Measurements from ENCODE around the gene GRIK4.

- TF ChIP-seq POLR2A (IDR thresholded peaks at IDR 0.05; ENCODE audit: low read depth, low read length) (no peak), POLR2AphosphoS5 (IDR thresholded peaks at IDR 0.05; ENCODE audit: low read depth, low read length) (no peak)
Observed at GRCh38 chr11:120603071-120603470, 91.5 kb downstream of the GRIK4 start.

Data from GM12892 (cell line).